ENCODE data around the gene NADK2.
A peak's percentile ranks its signal among the peaks of the same experiment; 100 is the strongest.

NADK2 gene

GRCh38 chr5:36246036-36246800 lies 4.5 kb upstream of the NADK2 start:
- DNase-seq: no peak

- no peak for DNase-seq
Measured at GRCh38 chr5:36244076-36244475, 2.4 kb upstream of the NADK2 start.

DNA sequence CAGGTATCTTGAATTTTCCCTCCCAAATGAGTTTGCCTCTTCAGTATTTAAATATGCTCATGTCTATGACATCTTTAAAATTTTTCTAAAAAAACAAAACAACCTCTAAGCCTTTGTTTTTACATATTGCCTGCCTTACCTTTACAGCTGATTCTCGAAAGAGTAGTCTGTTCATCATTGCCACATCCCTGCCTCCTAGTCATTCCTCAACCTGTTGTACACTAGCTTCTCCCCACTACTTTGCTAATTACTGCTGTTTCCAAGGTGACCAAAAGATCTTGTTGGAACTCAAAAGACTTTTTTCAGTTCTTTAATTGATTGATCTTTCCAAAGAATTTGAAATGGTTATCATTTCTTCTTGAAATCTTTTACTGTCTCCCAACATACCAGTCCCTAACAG lies 1.9 kb upstream of the NADK2 start:
- no peak for DNase-seq

DNA sequence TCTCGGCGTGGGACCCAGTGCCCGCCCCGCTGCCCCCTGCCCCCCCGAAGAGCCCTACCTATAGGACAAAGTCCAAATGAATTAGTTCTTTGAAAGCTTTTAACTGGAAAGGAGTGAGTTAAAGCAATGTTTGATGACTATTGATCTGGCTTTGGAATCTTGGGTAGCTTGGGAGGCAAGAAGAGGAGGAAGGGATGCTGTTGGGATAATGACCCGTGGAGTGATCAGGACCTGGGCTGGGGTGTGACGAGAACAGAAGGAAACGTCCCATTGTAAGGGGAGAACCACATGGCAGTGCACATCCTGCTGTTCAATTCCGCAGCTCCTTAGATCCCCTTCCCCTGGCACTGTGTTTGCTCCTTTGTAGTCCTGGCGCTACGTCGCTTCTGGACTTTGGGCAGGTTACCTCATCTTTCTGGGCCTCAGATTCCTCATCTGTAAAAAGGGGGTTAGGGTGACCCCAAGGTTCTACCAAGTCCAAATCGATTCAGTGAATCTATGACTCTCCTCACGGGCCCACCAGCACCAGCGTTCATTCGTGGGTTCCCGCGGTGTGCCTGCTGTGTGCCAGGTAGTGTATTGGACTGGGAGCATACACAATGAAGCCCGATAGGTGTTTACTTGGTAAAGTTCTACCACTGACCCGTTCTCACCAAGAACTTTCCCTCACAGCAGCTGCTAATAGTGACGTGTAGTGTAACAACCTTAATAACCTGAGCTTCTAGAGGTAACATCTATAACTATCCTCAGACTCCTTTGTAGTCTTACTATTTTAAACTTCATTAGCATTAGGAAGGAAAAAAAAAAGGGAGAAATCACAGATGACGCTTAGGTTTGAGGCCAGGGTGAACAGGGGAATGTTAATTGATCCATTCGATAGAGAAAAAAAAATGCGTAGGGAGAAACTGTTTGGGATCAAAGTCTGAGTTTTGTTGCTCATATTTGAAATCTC lies 1.1 kb upstream of the NADK2 start:
- no peak for DNase-seq

DNA sequence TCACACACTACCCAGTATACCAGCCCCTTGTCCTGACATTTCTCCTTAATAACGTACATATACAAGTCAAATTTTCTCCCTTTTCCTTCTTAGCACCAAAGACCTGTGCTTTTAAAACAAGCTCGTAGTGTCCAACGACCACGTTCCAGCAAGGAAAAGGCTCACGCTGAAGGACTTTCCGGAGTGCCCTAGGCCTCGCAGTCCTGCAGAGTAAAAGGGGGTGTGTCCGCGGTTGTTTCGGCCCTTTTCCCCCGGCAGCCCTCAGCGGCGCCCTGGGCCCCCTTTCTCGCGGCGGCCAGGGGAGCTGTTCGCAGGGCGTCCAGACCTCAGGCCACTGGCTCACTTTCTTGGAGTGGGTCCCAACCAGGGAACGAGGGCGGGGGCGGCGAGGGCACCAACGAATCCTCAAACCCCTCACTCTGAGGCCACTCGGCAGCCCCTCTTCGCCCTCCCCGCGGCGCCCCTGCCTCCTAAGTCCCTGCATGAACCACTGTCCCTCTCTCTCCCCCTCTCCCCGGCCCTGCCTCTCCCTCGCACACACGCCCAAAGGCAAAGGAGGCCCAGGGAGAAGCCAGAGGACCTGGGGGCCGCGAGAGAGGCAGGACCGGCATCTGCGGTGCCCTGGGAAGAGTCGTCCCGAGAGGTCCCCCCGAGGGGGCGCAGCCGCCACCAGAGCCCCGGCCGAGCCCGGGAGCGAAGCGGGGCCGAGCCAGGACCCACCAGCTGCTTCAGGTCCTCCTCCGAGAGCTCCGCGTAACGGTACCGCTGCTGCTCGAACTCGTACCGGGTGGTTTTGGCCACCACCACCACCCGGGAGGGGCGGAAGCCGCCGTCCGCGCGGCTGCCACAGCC lies 720 bp downstream of the NADK2 start:
- peak; percentile 62 for DNase-seq

DNA sequence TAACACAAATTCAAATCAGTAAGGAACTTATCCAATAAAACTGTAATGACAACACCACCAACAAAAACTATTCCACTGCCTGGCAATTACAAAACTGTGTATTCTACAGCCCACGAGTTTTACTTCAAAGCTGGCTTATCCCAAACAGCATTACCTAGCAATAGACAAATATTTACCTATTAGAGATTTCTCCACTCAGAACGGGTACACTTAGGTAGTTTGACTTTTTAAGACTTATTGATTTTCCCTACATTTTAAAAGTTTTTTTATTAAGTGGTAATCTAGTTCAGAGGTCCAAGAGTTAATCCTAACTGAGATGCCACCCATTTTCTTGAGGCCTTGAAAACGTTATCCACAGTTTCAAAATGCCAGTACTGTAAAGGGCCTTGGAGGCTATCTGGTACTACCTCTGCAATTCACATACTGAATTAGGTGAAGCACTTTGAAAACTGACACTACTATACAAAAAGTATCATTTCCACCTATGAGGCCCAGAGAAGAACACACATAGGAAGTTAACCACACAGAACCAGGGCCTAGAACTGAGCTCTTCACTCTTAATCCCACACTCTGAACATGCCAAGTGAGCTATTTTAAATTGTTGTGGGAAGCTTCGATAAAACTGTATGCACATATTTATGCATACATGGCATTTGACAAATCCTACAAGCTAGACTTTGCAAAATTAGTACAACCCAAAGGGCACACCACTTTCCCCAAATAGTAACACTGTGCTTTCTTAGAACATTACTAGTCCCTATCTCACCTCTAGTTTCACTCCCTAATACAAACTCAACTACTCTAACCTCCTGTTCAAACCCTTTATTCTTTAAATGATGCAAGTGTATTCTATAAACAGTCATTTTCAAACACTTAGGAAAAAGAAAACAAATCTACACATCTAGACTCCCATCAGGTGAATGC lies 2.1 kb downstream of the NADK2 start:
- peak; percentile 36 for DNase-seq

DNA sequence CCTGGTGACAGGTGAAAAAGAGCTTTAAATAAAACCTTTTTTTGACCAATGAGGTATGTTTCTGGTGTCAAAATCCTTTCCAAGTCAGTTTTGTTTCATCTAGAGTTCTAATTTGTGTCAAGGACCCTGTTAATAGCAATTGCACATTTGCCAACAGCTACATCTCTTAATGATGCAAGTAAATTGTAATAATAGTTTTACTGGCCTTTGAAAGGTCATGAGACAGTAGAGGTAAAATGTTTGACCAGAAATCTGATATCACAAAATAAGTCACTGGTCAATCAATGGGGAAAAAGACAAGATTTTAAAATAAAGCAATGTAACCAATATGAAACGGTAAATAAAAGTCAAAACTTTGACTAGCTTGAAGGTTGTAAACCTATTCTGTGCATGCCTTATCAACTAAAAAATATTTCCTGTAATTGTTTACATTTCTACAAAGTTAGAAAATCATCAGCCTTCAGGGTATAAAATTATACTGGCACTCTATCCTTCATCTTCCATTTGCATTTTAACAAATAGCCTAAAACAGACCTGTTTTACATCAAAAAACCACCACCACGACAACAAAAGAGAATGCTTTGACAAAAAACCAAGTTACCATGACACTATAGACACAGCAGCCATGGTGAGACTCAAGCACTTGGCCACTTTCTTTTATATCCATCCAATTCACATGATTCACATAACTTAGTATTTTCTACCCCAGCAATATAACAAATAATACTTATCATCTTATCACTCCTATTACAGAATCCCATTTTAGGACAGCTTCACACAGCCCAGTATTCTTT lies 3.0 kb downstream of the NADK2 start:
- peak; percentile 32 for DNase-seq

DNA sequence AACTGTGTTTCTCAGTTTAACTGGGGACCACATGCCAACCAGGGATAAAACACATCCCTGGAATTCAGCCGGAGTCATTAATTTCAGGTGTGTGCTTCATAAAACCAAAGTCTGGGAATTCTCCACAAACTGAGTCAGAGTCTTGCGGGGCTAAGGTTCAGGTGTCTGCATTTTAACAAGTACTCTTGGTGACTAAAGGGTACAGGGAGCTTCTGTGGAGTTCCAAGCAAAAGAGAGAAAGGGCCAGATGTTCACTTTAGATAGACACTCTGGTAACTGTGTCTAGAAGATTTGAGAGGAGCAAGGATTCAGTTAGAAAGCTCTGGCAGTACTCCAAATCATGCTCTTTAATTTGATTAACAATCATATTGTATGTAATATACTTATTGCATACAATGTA lies 4.0 kb downstream of the NADK2 start:
- peak; percentile 94 for DNase-seq

DNA sequence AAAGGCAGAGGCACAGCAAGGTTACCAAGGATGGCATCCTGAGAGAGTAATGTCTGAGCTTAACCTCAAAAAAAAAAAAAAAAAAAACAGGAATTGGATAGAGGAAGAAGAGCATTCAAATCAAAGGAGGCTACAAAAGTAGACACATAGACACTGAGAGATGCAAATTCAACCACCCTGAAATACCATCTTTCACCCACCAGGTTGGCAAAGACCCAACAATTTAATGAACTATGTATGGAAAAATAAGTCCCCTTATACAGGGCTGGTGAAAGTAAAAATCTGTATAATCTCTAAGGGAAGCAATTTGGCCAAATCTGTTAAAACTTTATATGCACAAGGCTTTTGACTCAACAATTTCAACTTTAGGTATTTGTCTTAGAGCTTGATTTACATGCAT lies 4.9 kb downstream of the NADK2 start:
- DNase-seq: peak; percentile 35

DNA sequence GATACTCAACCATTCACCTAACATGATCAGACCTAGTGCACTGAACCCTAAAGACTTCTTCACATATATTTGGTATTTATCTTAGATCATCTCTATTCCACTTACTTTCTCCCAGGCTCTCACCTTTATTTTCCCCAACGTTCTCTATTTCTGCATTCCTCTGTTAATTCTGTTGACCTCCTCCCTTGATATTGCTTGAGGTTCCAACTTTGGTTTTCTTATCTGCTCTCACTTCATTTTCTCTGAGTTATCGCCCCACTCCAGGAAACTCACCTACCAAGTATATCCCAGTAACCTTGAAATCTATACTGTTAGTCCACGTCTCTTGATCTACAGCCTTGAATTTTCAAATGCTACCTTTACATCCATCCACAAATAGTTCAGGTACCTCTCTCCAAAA lies 9.2 kb downstream of the NADK2 start:
- no peak for DNase-seq

GRCh38 chr5:36230151-36230790 lies 11.5 kb downstream of the NADK2 start:
- peak; percentile 80 for DNase-seq

DNA sequence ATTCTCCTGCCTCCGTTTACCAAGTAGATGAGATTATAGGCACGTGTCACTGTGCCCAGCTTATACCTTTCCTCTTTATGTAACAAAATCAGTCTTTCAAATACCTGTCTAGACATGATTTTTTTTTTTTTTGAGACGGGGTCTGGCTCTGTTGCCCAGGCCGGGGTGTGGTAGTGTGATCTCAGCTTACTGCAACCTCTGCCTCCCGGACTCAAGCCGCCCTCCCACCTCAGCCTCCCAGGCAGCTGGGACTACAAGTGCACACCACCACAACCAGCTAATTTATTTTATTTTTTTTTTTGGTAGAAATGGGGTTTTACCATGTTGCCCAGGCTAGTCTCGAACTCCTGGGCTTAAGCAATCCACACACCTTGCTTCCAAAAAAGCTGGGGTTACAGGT lies 13.2 kb downstream of the NADK2 start:
- no peak for DNase-seq

GRCh38 chr5:36227046-36227445 lies 14.7 kb downstream of the NADK2 start:
- no peak for DNase-seq

DNA sequence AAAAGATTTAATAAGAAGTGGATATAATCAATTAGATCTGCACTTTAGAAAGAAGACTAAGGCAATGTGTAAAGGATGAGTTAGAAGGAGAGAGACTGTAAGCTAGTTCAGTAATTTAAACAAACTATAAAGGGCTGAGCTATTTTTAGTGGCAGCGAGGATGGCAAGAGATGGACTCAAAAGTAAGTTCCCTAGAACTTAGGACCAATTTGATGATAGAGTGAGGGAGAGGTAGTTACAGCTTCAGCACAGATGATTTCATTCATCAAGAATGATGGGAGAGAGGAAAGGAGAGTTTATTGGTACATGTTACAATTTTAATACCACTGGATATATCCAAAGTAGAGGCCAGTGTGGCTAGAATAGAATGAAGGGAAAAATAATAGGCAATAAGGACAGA lies 19.1 kb downstream of the NADK2 start:
- no peak for DNase-seq

DNA sequence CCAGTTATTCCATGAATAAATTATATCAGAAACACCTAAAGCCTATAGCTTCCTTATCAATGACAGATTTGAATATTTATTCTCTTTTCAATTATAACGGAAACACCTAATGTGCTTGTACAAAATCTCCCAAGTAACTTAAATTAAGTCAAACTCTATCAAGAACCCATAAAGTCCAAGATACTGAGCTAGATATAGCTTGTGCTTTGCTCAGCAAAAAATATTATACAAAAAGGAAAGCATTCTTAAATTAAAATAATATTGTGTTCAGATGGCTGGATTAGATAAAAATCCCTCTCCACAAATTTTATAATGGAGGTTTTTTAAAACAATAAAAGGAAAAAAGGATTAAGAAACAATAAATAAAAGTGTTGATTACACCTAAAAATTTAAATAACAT lies 23.7 kb downstream of the NADK2 start:
- no peak for DNase-seq

DNA sequence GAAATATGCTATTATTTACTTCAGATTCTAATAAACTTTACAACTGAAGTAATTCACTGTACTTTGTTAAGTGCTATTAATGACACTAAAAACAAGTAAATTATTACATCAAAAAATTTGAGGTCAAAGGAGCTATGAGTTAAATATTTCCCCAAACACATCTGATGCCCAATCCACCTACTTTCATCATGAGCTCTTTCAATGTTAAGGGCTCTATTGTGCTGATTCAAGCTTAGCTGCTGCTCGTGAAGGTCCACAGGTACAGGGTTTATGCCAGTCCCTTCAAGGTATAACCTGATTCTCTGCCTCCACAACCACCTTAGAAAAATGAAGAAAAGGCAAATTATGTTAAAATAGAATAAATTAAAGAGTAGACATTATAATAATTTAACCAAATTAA lies 24.2 kb downstream of the NADK2 start:
- DNase-seq: no peak

- no peak for DNase-seq
Measured at GRCh38 chr5:36215910-36216309, 25.8 kb downstream of the NADK2 start.

DNA sequence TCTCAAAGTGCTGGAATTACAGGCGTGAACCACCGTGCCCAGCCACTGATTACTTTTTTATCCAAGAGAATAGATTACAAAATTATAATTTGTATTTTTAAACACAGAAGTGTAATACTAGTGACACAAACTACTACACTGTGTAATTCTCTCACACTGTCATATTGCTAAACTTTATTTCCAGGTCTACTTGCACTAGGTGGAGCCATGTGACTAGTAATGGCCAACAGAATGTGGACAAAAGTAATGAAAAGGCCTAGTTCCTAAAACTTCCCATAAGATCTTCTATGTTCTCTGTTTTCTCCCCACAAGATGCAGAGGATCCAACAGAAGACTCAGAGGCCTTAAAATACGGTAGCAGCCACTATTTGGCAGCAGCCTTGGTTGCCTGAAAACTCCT lies 27.3 kb downstream of the NADK2 start:
- peak; percentile 40 for DNase-seq

DNA sequence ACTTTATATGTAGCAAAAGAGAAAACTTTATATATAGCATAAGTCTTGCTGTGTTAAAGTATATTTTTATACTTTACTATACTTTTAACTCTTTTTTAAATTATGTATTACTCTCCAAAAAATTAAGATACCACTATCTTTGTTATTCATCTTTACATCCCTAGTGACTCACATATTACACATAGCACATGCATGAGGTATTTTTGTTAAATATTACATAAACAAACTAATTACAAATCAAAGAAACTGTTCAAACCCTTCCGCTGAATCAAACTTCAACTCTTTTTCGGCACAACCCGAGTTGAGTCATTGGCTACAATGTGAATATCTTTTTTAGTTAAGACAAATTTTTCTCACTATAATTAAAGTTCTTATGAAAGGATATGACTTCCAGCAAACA lies 32.1 kb downstream of the NADK2 start:
- DNase-seq: no peak

DNA sequence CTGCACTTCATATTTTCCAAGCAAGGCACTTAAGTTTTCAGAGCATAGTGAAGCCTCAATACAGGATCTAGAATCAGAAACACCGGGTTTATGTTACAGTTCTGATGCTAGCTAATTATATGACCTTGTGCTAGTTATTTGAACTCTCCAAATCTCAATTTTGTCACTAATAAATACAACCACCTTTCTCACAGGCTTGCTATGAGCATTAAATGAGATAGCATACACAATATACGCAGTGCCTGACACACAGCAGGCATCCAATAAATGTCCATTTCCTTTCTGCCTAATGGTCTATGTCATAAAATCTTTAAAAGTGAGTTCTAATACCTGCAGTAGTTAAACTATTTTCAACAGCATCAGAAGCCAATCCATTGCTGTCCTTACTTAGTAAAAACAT lies 32.9 kb downstream of the NADK2 start:
- DNase-seq: no peak

- DNase-seq: no peak
Measured at GRCh38 chr5:36206913-36207312, 34.8 kb downstream of the NADK2 start.
